HUES64 (cell line): ENCODE measurements around the gene STK4.

Experiments
- H3K27ac ChIP-seq: 2 replicates; pipeline ENCODE4 v1.7.0; 2013; ENCODE audit warnings: low read depth, low read length, inconsistent platforms
- H3K27me3 ChIP-seq: 2 replicates; pipeline ENCODE4 v1.6.1; 2013; ENCODE audit warnings: mild to moderate bottlenecking, low read length; ENCODE audit not compliant: insufficient read depth
- H3K36me3 ChIP-seq: 2 replicates; pipeline ENCODE4 v1.6.1; 2013; ENCODE audit warnings: mild to moderate bottlenecking, low read length; ENCODE audit not compliant: insufficient read depth
- H3K4me1 ChIP-seq: 2 replicates; pipeline ENCODE4 v1.6.1; 2013; ENCODE audit warnings: mild to moderate bottlenecking, low read length, moderate library complexity; ENCODE audit not compliant: insufficient read depth
- H3K4me3 ChIP-seq: 2 replicates; pipeline ENCODE4 v1.5.1; 2013; ENCODE audit warnings: mild to moderate bottlenecking, low read length, moderate library complexity
- H3K9ac ChIP-seq: 2 replicates; pipeline ENCODE4 v1.6.1; 2013; ENCODE audit warnings: mild to moderate bottlenecking, low read depth, low read length
- H3K9me3 ChIP-seq: 2 replicates; pipeline ENCODE4 v1.6.1; 2013; ENCODE audit warnings: low read depth, low read length; ENCODE audit not compliant: insufficient read depth
- WGBS: fragments of 150-250, 120-280 bp; methylation state at CpG from one replicate; pipeline ENCODE4 v1.1.7; 2013; ENCODE audit warnings: missing lambda C conversion rate; 5-methylcytosine and 5-hydroxymethylcytosine counted together

STK4 gene

GRCh38 chr20:45070932-45071632, 104.8 kb downstream of the STK4 start:
- Histone ChIP-seq H3K4me3 (no peak overlapping the region), H3K4me1 (no peaks in the 10 kb centered on the region), H3K36me3 (peaks cover 17% of the 10 kb centered on the region), H3K27ac (no peak overlapping the region), H3K9ac (no peak overlapping the region), H3K27me3 (no peaks in the 10 kb centered on the region), H3K9me3 (no peaks in the 10 kb centered on the region)
- 91% methylated on average over 6 of the region's 6 CpGs for WGBS

DNA sequence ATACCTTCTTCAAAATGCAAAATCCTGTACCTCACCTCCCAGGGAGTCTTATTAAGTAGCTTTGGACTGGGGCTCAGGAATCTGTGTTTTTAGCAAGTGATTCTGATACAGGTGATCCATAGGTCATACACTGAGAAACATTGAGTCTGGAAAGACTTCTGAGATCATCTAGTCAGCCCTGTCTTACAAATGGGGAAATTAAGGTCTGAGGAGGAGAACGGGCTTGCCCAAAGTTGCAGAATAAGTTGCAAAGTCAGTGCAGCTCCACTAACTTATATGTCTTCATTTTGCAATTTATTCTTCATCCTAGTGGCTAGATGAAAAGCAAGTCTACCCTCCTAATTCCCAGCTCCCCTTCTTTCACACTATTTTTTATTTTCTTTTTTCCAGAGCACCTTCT, 105.8 kb downstream of the STK4 start:
- 87% methylated on average over 1 of the region's 1 CpG for WGBS
- H3K27ac ChIP-seq = no peak overlapping the region
- H3K9me3 ChIP-seq = no peaks in the 10 kb centered on the region
- no peaks in the 10 kb centered on the region for H3K27me3 ChIP-seq
- no peak overlapping the region for H3K4me3 ChIP-seq
- H3K9ac ChIP-seq = no peak overlapping the region
- peaks cover 18% of the 10 kb centered on the region for H3K36me3 ChIP-seq
- peaks cover 8% of the 10 kb centered on the region; the same call in 1 of the 2 replicates for H3K4me1 ChIP-seq

GRCh38 chr20:45073221-45073620, 106.9 kb downstream of the STK4 start:
- Histone ChIP-seq H3K27ac (no peak overlapping the region), H3K4me3 (no peak overlapping the region), H3K9me3 (no peaks in the 10 kb centered on the region), H3K9ac (no peak overlapping the region), H3K36me3 (peaks cover 20% of the 10 kb centered on the region), H3K27me3 (no peaks in the 10 kb centered on the region), H3K4me1 (peaks cover 9% of the 10 kb centered on the region; the same call in 1 of the 2 replicates)
- 90% methylated on average over 3 of the region's 3 CpGs for WGBS

- H3K4me3 ChIP-seq = no peak overlapping the region
- H3K9me3 ChIP-seq = peaks cover 9% of the 10 kb centered on the region; the same call in 1 of the 2 replicates
- H3K27ac ChIP-seq = no peak overlapping the region
- H3K9ac ChIP-seq = no peak overlapping the region
- no peaks in the 10 kb centered on the region for H3K27me3 ChIP-seq
- H3K36me3 ChIP-seq = peaks cover 60% of the 10 kb centered on the region
- peaks cover 9% of the 10 kb centered on the region; the same call in 1 of the 2 replicates for H3K4me1 ChIP-seq
- 92% methylated on average over 3 of the region's 3 CpGs for WGBS
Measured at GRCh38 chr20:45077559-45077958, 111.2 kb downstream of the STK4 start.

DNA sequence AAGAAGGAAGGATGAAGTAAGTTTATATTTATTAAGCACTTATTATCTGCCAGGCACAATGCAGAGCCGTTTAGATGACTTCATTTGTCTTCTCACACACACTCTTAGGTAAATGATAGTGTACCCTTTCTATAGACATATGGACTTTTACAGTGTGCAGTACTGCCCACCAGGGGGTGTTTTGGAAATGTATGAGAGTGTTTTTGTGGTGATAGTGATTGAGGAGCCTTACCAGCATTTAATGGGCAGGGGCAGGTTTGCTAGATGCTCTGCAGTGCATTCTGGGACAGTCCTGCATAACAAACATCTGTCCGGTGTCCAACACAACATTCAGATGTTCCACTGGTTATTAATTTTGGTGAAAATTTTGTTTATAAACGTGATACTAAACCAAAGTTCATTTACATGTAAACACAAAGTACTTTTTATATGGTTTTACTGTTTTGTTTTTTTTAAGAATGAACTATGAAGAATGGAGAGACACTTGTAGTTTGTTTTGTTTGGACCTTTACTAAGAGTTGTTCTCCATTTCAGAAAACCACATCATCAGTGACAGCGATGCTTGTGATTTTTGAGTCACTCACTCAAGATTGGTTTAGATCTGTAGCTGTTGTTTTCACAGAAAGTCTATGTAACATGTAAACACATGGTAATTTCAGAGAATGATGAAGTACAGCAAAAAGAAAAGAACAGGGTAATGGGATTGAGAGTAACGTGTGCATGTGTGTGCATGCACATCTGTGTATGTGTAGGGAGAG, 114.7 kb downstream of the STK4 start:
- no peak overlapping the region for H3K27ac ChIP-seq
- no peak overlapping the region for H3K4me3 ChIP-seq
- H3K36me3 ChIP-seq = peaks cover 57% of the 10 kb centered on the region
- H3K9ac ChIP-seq = no peak overlapping the region
- 93% methylated on average over 2 of the region's 5 CpGs for WGBS
- no peaks in the 10 kb centered on the region for H3K27me3 ChIP-seq
- H3K4me1 ChIP-seq = peaks cover 9% of the 10 kb centered on the region; the same call in 1 of the 2 replicates
- H3K9me3 ChIP-seq = peaks cover 11% of the 10 kb centered on the region; the same call in 1 of the 2 replicates

GRCh38 chr20:45082468-45082867, 116.2 kb downstream of the STK4 start:
- Histone ChIP-seq H3K27ac (no peak overlapping the region), H3K27me3 (no peaks in the 10 kb centered on the region), H3K36me3 (peaks cover 51% of the 10 kb centered on the region), H3K9me3 (peaks cover 11% of the 10 kb centered on the region; the same call in 1 of the 2 replicates), H3K4me1 (no peaks in the 10 kb centered on the region), H3K9ac (no peak overlapping the region), H3K4me3 (no peak overlapping the region)
- 100% methylated on average over 2 of the region's 3 CpGs for WGBS

GRCh38 chr20:45083127-45083526, 116.8 kb downstream of the STK4 start:
- Histone ChIP-seq H3K9me3 (peaks cover 11% of the 10 kb centered on the region; the same call in 1 of the 2 replicates), H3K9ac (no peak overlapping the region), H3K27ac (no peak overlapping the region), H3K4me3 (no peak overlapping the region), H3K36me3 (peaks cover 47% of the 10 kb centered on the region), H3K27me3 (no peaks in the 10 kb centered on the region), H3K4me1 (no peaks in the 10 kb centered on the region)
- 88% methylated on average over 1 of the region's 1 CpG for WGBS

- no peak overlapping the region for H3K27ac ChIP-seq
- no peak overlapping the region for H3K9ac ChIP-seq
- H3K36me3 ChIP-seq = peaks cover 29% of the 10 kb centered on the region
- H3K4me3 ChIP-seq = no peak overlapping the region
- H3K27me3 ChIP-seq = no peaks in the 10 kb centered on the region
- no peaks in the 10 kb centered on the region for H3K4me1 ChIP-seq
- WGBS = 100% methylated on average over 2 of the region's 2 CpGs
- peaks cover 11% of the 10 kb centered on the region; the same call in 1 of the 2 replicates for H3K9me3 ChIP-seq
Measured at GRCh38 chr20:45085289-45085688, 119.0 kb downstream of the STK4 start.

DNA sequence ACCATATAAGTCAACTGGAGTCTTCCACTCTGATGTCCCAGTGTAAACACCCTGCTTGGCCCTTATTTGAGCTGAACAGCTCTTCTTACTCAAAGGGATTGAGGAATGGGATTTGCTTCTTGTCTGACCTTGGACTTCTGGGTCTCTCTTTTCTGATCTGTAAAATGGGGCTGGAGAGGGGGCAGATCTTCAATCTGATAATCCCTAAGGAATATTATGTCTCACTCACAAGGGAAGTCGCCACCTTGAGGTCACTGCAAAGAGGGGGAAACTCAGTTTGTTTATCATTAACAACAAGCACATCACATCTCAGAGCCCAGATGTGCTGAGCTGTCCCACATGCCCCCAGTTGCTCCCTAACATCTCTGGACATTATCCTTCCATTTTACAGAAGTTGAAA, 119.6 kb downstream of the STK4 start:
- H3K9ac ChIP-seq = no peak overlapping the region
- H3K36me3 ChIP-seq = peaks cover 23% of the 10 kb centered on the region
- H3K4me3 ChIP-seq = no peak overlapping the region
- H3K9me3 ChIP-seq = peaks cover 11% of the 10 kb centered on the region; the same call in 1 of the 2 replicates
- 87% methylated on average over 1 of the region's 1 CpG for WGBS
- no peak overlapping the region for H3K27ac ChIP-seq
- no peaks in the 10 kb centered on the region for H3K4me1 ChIP-seq
- H3K27me3 ChIP-seq = no peaks in the 10 kb centered on the region

GRCh38 chr20:45087097-45087790, 120.9 kb downstream of the STK4 start:
- Histone ChIP-seq H3K4me3 (no peak overlapping the region), H3K9ac (no peak overlapping the region), H3K36me3 (peaks cover 10% of the 10 kb centered on the region), H3K4me1 (no peaks in the 10 kb centered on the region), H3K27ac (no peak overlapping the region), H3K9me3 (peaks cover 5% of the 10 kb centered on the region; the same call in 1 of the 2 replicates), H3K27me3 (no peaks in the 10 kb centered on the region)
- WGBS = 95% methylated on average over 2 of the region's 3 CpGs

- Histone ChIP-seq H3K9ac (no peak overlapping the region), H3K27me3 (no peaks in the 10 kb centered on the region), H3K27ac (no peak overlapping the region), H3K36me3 (peaks cover 4% of the 10 kb centered on the region; the same call in 1 of the 2 replicates), H3K9me3 (no peaks in the 10 kb centered on the region; the same call in 1 of the 2 replicates), H3K4me3 (no peak overlapping the region), H3K4me1 (no peaks in the 10 kb centered on the region)
- WGBS = 93% methylated on average over 1 of the region's 1 CpG
Measured at GRCh38 chr20:45087814-45088213, 121.5 kb downstream of the STK4 start.
